Endothelial cell (in vitro differentiated cells): ENCODE measurements around the gene ZEB2. TPM values are rescaled to one million over a fixed set of nuclear protein-coding genes. Genes with fewer than 3 reads are reported as not detected.

Experiments
- DNase-seq: peaks from one replicate; pipeline ENCODE4 v3.0.0; 2021; ENCODE audit warnings: low spot score
- H3K27ac Mint-ChIP-seq: one replicate; pipeline ENCODE4 v1.8.0; 2021; ENCODE audit warnings: mixed read lengths, inconsistent platforms; ENCODE audit not compliant: unreplicated experiment
- H3K27me3 Mint-ChIP-seq: one replicate; pipeline ENCODE4 v1.8.0; 2021; ENCODE audit warnings: mild to moderate bottlenecking, moderate library complexity, mixed read lengths, inconsistent platforms; ENCODE audit not compliant: unreplicated experiment
- H3K36me3 Mint-ChIP-seq: one replicate; pipeline ENCODE4 v1.8.0; 2021; ENCODE audit warnings: mild to moderate bottlenecking, low read depth, mixed read lengths, inconsistent platforms; ENCODE audit not compliant: unreplicated experiment
- H3K4me1 Mint-ChIP-seq: one replicate; pipeline ENCODE4 v1.8.0; 2021; ENCODE audit warnings: mild to moderate bottlenecking, mixed read lengths, inconsistent platforms; ENCODE audit not compliant: unreplicated experiment
- H3K4me3 Mint-ChIP-seq: one replicate; pipeline ENCODE4 v1.8.0; 2021; ENCODE audit warnings: mild to moderate bottlenecking, mixed read lengths, inconsistent platforms; ENCODE audit not compliant: unreplicated experiment
- H3K9me3 Mint-ChIP-seq: one replicate; pipeline ENCODE4 v1.8.0; 2021; ENCODE audit warnings: mixed read lengths, inconsistent platforms; ENCODE audit not compliant: unreplicated experiment
- CTCF ChIP-seq: fragments of 200-600 bp; sonication (generic); IDR thresholded peaks from one replicate; pipeline ENCODE4 v1.5.0; 2021; ENCODE audit warnings: antibody characterized with exemption; ENCODE audit not compliant: unreplicated experiment
- total RNA-seq: library from RNA; stranded (reverse); fragmentation: NEBNext Ultra II Directional; extraction: Animal tissue kit (Norgen Biotek cat#: 25700); gene quantifications from one replicate; pipeline ENCODE4 v1.2.1, GENCODE V29; 2021; ENCODE audit not compliant: unreplicated experiment

The ZEB2 gene
- total RNA-seq, 1 donor from 2014 or later, result 109 TPM

- Mint-ChIP-seq H3K4me3 (no peak overlapping the region), H3K27ac (no peak overlapping the region), H3K36me3 (no peaks in the 10 kb centered on the region), H3K4me1 (peaks cover 7% of the 10 kb centered on the region), H3K9me3 (no peaks in the 10 kb centered on the region), H3K27me3 (no peaks in the 10 kb centered on the region)
- DNase-seq, result no peak
- TF ChIP-seq CTCF, result no peak
Observed at GRCh38 chr2:144559242-144559641, 39.3 kb upstream of the ZEB2 start.

GRCh38 chr2:144554492-144555210 is 34.7 kb upstream of the ZEB2 start:
- no peak for TF ChIP-seq CTCF
- no peak for DNase-seq
- peaks cover 3% of the 10 kb centered on the region for H3K27me3 Mint-ChIP-seq
- H3K4me1 Mint-ChIP-seq, result peaks cover 4% of the 10 kb centered on the region
- H3K27ac Mint-ChIP-seq, result no peak overlapping the region
- H3K4me3 Mint-ChIP-seq, result no peak overlapping the region
- no peaks in the 10 kb centered on the region for H3K9me3 Mint-ChIP-seq
- H3K36me3 Mint-ChIP-seq, result no peaks in the 10 kb centered on the region

GRCh38 chr2:144553379-144553778 is 33.5 kb upstream of the ZEB2 start:
- no peak overlapping the region for H3K27ac Mint-ChIP-seq
- H3K9me3 Mint-ChIP-seq, result no peaks in the 10 kb centered on the region
- H3K4me1 Mint-ChIP-seq, result peaks cover 2% of the 10 kb centered on the region
- H3K27me3 Mint-ChIP-seq, result peaks cover 3% of the 10 kb centered on the region
- TF ChIP-seq CTCF, result no peak
- DNase-seq, result no peak
- no peak overlapping the region for H3K4me3 Mint-ChIP-seq
- H3K36me3 Mint-ChIP-seq, result no peaks in the 10 kb centered on the region

- DNase-seq, result no peak
- TF ChIP-seq CTCF, result no peak
- H3K4me1 Mint-ChIP-seq, result peaks cover 5% of the 10 kb centered on the region
- no peak overlapping the region for H3K27ac Mint-ChIP-seq
- H3K9me3 Mint-ChIP-seq, result no peaks in the 10 kb centered on the region
- H3K4me3 Mint-ChIP-seq, result no peak overlapping the region
- H3K27me3 Mint-ChIP-seq, result peaks cover 3% of the 10 kb centered on the region
- no peaks in the 10 kb centered on the region for H3K36me3 Mint-ChIP-seq
Observed at GRCh38 chr2:144552821-144553220, 32.9 kb upstream of the ZEB2 start.

- peaks cover 5% of the 10 kb centered on the region for H3K4me1 Mint-ChIP-seq
- no peak overlapping the region for H3K27ac Mint-ChIP-seq
- no peaks in the 10 kb centered on the region for H3K9me3 Mint-ChIP-seq
- H3K27me3 Mint-ChIP-seq, result peaks cover 3% of the 10 kb centered on the region
- DNase-seq, result no peak
- H3K36me3 Mint-ChIP-seq, result no peaks in the 10 kb centered on the region
- no peak for TF ChIP-seq CTCF
- H3K4me3 Mint-ChIP-seq, result no peak overlapping the region
Observed at GRCh38 chr2:144550911-144551310, 31.0 kb upstream of the ZEB2 start.
